HG02938 (cell line): ENCODE data around the gene MRPL37.

Experiments used
- ATAC-seq: cut with Tn5 transposase; IDR thresholded peaks from one replicate; pipeline ENCODE4 v1.9.1; 2021; ENCODE audit warnings: mild to moderate bottlenecking, moderate library complexity; ENCODE audit not compliant: unreplicated experiment

MRPL37 gene

DNA sequence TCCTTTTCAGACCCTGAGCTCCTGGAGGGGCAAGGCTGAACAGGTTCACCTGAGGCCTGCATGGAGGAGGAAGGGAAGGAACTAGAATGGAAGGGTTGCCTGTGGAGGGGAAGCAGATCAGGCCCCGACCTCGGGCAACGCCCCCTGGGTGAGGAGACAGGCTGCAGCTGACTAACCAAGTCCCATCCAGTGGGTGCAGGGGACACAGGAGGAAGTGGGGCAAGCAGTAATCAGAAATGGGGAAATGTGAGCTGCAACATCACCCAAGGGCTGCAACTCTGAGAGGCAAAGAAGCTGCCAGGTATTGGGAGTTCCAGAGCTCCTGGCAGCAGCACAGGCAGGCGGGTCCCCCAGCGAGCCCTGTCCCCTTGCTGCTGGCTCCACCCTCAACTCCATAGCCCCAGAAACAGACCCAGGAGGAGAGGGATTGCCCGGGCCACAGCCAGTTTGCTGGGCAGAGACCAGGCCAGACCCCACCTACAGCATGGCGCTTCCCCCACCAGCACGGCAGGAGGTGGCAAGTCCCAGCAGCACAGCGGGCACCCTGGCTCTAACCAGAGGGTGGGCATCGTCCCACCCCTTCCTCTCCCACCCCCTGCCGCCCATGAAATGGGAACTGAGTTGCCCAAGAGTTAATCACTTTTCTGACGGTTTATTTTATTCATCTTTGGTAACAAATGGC, 38.5 kb downstream of the MRPL37 start:
- no peak for ATAC-seq

DNA sequence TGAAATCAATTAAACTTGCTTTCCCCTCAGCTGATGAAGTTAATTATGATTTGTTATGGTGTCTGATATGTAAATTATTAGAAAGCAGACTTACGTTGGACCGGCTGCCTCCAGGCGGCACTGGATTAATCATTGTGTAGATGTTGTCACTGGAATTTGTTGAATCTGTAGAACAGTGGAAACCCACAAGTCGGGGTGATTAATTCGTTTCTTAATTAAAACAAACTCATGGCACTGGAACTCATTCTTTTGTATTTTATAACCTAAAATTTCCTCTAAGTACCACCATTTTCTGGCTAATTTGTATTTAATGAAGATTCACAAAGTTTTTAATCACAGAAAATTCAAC, 39.0 kb downstream of the MRPL37 start:
- ATAC-seq, result no peak

DNA sequence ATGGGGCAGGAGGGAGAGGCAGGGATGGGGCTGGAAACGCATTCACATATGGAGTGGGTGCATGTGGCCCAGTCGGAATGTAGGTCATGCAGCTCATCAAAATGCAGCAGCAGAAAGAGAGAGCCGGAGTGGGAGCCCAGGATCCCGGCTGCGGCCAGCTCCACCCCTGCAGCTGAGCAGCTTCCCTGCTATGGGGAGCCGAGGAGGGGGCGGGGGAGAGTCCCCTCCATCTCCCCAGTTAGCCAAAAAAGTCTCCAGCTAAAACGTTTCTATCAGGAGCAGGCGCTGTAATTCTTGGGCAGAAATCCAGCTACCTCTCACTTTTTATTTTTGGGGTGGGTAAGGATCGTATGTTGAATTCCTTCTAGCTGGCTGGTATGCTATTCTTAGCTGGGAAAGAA, 39.7 kb downstream of the MRPL37 start:
- ATAC-seq, result no peak

DNA sequence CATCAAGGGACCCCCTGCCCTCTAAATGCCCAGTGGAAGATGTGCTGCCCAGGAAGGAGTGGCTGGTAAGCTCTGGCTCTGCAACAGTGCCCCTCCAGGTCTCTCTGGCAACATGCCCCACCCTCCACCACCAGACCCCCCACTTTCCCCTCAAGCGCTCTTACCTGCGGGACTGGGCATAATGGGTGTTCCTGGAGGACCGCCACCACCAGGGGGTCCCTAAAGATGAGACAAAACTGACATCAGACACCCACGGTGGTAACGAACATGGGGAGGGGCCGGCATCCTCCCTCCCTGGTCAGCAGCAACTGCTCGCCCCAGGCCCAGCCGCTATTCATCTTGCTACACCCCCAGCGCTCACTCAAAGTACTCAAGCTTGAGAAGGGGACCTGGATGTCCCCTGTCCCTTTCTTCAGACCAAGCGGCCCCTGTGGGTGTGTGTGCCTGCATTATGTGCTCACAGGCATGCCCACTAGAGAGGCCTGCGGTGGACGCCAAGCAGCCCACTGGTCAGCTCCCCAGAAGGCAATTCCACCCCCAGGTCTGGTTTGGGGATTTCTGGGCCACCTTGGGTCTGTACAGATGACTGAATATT, 40.9 kb downstream of the MRPL37 start:
- ATAC-seq, result no peak

DNA sequence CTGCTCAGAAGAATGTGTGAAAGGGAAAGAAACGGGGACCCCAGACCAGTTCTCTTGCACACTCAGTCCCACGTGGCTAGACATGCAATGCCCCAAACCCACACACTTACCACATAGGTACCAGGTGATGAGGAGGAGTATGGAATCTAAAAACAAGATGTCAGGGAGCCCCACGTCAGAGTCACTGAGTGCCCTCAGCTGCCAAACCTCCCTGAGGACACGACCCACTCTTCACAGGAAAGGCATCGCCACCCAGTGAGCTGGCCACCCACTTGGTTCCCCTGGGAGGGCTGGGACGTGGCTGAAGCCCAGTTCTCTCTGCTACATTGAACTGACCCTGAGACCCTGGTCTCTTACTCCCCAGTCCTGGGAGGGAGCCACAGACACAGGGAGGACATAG, 41.4 kb downstream of the MRPL37 start:
- ATAC-seq, result no peak

DNA sequence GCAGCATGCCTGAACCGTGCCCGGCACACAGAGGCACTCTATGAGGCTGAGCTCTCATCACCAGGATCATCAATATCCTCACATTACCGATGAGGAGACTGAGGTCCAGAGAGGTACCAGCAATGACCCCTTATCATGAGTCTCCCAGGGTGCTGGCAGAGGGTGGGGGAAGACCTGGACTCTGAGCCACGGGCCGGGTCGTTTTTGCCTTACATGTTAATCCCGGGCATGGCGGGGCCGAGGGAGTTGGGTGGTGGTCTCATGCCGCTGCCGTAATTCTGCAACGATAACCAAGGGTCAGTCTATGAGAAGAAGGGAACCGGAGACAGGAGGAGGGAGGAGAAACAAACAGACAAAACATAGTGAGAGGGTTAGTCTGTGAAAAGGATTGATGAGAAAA, 43.1 kb downstream of the MRPL37 start:
- ATAC-seq, result no peak

DNA sequence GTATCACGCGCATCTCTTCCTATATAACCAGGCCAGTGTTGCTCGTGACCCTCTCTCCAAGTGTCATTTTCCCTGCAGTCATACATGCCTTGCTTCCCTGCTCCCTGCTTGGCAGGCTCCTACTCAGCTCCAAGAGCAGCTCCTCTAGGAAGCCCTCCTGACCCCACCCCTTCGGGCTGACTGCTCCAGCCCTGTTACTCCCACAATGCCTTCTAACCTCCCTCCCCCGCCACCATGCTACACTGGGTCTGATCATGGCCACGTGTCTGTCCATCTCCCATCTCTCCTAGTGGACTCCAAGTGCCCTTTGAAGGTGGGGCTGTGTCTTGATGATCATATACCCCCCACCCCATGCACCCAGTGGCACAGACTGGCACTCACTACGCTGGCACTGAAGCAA, 44.7 kb downstream of the MRPL37 start:
- ATAC-seq, result no peak

DNA sequence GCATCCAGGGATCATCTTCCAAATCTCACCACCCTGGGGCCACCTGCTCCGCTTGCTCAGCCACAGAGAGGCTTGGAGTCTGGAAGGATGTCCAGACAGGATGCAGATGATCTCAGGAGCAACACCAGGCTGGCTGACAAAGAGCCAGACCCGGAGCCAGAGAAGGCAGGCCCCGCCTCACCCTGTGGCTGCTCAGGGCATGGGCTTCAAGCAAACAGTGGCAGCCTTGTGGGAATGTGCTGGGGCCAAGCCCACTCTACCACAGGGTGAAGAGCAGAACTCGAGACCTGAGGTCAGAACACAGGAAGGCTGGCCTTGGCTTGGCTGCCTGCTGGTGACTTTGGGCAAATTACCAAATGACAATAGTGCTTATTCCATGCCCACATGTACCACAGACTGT, 45.5 kb downstream of the MRPL37 start:
- ATAC-seq, result no peak

DNA sequence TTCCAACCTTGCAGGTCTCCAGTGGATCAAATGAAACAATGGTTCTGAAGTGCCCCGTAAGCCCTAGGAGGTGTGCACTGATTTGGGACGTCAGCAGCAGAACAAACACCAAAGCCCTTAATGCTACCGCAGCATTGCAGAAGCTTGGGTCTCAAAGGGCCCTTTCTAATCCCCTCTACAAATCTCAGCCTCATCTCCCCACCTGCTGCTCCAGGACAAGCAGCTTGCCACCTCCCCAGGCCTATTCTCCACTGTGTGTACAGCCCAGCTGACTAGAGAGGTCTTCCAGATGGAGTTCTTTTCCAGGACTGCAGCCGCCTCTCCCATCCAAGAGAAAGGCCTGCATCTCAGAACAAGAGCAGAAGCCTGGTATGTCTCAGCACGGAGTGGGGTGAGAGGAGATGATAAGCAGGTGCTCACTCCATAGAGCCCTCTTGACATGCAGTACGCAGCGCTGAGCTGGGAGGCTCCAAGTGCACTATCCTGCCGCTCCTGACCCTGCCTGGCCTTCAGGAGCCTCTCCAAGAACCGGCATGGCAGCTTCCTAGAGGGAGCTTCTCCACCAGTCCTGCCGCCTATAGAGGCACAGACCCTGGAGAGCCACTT, 46.3 kb downstream of the MRPL37 start:
- no peak for ATAC-seq

DNA sequence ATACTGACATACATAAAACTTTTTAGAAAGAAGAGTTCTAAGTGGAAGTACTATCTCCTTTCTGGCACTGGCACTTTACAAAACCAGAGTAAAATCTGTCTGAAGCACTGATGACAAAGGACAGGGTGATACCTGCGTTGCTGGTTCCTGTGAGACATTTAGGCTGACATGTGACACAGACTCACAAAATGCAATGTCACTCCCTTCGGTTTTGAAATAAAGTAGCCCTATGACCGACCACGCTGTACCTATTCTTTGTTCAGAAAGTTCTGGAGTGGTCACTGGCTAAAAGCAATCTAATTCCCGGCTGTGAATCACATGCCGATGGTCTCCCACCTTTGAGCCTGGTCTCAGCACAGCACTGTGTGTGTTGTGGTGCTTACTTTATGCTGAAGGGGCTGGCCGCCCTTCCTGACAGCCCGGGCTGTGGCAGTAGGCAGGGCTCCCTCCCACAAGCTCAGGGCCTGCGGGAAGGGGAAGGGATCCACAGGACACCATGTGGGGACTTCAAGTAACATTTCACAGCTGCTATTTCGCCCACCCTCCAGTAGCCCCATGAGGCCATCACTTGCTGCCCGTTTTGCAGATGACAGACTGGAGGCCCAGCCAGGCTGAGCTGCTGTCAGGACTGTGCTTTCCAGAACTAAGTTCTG, 48.0 kb downstream of the MRPL37 start:
- ATAC-seq, result no peak

DNA sequence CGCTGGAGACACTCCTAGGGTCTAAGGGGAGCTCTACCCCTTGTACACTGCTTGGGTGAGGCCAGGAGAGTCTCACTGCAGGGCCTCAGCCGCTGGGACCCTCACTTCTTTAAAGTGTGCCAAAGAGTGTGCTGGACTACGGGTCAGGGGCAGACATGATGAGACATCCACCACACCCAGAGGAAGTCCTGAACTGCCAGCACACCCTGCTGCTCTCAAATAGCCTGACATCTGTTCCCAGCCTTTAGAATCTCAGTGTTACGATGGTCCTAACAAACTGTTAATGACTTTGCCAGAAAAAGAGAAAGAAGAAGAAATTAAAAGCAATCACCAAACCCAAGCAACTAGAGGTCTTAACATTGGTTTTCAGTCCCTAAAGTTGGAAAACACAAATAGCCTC, 49.0 kb downstream of the MRPL37 start:
- ATAC-seq, result no peak

DNA sequence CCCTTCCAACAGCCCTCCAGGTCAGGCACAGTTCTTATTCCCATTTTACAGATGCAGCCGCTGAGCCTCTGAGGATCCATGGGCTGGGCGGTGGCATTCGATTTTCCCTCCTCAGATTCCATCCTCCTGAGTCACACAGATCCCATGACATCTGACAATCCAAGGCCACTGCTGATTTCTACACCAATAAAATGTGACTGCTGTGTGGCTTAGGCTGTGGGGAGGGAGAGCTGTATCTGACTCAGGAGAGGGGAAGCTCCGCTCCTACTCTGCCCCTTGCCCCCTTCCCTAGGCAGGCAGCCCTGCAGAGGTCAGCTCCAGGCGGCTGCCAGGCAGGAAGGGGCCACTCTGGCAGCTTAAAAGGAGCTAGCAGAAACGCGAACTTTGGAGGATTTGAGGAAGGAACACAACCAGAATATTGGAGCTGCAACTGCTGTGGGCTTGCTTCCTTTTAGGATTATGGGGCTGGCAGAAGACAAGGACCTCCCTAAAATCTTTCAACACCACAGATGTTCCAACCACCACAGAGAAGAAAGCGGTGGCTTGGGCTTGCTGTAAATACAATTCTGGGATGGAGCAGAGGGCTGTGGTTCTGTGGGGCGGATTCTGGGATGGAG, 50.0 kb downstream of the MRPL37 start:
- ATAC-seq, result no peak

DNA sequence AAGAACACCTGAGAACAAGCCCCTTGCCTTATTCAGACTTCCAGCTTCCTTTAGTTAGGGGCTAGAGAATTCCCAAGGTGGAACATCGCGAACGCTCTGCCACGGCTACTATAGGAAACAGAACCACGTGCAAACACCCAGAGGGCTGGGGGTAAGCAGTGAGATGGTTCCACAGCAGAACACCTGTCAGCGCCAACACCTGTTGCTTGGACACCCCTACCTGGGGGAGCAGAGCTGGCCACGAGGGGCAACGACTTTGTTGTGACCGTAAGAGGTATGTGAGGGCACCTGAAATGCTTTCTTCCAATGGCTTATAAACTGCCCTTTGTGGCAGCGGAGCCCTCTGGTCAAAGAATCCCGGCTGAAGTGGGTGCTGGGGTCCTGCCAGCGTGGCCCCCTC, 50.7 kb downstream of the MRPL37 start:
- no peak for ATAC-seq

DNA sequence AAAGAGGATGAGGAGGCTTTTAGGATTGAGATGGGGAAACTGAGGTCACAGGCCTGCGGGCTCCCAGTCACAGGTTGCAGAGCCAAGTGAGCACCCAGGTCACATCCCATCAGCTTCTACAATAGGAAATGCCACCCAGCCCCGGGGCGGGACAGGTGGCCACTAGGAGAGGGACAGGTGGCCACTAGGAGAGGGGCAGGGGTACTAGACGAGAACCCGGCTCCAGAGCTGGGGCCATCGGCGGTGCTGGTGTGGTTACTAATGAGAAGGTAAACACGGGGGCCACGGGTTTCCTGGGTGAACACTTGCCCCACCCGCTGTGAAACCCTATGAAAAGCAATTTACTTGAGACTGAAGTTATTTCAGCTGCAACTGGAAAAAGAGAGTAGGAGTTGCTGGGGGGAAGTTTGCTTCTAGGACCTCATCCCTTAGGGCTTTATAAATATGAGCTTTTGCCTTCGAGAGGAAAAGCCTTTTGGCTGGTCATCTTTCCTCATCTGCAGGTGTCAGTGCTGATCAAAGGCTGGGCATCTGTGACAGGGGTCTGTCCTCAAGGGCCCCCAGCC, 52.5 kb downstream of the MRPL37 start:
- ATAC-seq, result no peak

DNA sequence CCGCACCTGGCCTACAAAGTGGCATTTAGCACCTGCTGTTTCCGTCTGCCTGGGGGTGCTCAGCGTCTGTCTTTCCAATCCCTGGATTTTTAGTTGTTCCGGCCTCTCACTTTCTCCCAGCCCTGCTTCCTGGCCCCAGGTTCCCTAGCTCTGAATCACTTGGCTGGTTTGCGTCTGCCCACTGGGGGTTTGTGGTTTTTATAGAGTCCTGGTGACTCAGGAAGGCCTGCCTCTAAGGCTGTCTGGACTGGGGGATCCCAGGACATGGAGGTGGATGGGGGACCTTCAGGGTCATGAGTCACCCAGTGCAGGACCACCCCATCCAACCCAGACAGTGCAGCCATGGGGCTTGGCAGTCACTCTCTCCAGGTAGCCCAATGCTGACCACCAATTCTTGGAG, 53.5 kb downstream of the MRPL37 start:
- ATAC-seq, result no peak

DNA sequence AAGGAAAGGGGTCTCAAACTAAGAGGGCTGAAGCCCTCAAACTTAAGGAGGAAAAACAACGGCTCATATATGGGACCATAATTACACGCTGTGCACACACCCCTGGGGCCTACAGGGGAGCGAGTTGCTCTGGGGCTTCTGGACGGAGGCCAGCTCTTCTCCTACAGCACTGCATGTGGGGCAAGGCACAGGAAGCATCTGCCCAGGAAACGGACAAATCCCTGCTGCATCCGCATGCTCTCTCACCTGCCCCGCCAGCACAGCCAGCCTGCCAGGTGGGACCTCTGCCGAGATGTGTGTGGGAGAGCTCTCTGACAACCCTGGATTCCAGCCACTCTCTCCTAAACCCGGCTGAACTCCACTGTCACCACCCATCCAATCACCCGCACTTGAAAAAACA, 54.1 kb downstream of the MRPL37 start:
- no peak for ATAC-seq

DNA sequence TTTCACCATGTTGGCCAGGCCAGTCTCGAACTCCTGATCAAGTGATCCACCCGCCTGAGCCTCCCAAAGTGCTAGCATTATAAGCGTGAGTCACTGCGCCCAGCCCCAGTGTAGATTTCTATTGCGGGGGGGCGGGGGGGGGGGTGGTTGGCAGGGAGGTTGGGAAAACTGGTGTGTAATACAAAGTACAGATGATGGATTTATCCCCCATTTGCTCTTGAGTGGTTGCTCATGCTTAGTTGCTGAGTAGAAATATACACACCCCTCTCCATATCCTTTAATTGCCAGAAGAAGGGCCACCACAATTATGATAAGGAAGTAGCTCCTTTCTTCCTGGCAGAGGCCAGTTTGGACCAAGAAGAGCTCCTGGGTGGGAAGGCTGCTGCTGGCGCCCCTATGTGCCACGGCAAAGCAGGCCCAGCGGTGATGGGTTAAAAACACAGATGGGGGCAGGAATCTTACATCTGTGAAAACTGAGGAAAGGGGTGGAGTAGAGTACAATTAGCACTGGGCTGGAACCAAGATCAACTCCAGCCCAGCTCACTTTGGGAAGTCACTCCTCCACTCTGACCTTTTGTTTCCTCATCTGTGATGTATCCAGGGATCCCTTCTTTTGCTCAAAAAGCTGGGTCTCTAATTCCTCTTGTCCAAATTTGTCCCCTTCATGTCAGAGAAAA, 55.2 kb downstream of the MRPL37 start:
- no peak for ATAC-seq

DNA sequence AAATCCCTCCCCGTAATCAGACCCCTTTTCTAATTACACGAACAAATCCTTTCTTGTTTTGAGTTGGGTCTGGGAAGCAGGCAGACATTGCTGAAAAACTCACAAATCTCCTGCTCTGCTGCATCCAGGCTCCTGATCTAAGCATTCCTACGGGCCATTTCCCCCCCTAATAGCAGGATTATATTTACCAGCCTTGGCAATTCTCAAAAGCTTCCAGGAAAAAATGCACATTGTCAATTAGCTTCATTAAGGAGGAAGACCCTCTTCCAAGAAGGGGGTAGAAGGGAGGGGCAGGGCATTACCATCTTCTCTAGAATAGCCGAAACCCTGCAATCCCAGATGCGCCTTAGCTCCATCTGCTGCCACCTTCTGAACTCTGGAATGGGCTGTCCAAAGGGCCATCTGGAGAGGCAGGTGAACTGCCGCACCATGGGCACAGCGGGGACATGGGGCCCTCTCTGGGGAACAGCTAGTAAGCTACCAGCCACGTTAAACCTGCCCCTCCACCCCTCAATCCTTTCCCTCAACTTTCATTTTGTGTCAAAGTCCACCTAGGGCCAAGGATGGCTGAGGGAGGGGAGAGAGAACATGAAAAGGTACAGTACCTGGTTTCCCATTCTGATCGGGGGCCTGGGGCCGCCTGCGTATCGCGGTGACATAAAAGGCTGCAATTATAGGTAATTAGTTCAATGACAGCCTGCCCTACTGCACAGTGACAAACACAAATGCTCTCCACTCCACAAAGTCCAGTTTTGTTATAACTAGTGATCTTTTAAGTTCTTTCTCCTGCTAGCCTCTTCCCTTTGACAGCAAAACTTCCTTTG, 56.8 kb downstream of the MRPL37 start:
- no peak for ATAC-seq

DNA sequence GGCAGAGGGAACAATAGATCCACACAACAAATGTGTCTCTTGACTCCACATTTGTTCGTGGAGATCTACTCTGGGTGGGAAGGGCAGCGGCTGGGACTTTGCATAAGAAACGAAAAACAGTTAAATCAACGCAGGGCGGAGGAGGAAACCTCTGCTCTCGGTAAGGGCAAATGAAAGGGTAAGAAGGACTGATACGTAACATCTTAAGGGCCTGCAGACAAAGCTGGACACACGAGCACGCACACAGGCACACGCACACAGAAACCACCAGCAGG, 57.3 kb downstream of the MRPL37 start:
- ATAC-seq, result no peak

DNA sequence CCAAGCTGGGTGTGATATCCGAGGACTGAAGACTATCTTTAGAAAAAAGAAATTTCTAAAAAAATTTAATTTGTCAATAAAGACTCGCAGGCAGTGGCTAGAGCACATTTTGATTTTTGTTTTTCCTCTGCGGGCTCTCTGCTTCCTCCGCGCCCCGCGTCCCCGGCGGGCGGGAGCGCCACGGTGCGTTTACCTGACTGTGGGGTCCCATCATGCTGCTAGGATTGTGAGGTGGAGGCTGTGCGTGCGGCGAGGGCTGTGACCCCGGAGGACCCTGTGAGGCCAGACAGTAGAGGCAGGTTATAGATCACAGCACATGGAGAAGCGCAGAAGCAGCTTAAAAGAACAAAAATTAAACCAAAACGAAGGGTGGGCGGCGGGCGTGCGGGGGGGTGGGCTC, 57.9 kb downstream of the MRPL37 start:
- ATAC-seq, result no peak
